ENCODE data around the gene INSIG2.

INSIG2 gene

DNA sequence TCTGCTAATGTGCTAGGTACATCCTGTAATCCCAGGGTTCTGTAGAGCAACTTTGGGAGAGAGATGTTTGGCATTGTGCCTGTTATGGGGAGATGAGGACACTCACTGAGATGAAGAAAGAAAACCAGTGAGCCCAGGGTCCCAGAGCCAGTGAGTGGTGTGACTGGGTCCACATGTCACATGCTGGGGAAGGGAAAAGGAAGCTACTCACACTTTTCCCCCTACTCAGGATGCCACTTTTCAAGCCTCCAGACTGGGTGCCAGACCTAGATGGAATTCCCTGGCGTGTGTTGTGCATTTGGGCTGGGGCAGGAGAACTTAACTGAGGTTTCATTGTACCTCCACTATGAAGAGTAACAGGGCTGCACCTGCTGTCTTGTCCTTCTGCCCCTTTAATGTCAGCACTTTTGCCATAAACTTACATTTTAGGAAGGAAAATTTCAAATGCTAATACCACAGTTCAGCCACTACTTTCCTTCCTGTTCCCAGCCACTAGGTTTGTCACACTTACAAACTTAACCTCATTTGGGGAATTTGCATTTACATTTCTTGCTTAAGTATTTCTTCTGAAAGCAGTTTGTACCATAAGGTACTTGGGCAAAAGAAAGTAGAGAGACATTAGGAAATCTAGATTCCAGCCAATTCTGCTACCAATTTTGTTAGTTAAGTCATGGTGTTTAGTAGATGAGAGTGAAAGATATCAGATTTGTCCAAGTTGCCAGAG, 10.2 kb downstream of the INSIG2 start:
- no peak for TF ChIP-seq TAF1 (IDR thresholded peaks at IDR 0.05; ENCODE audit: borderline replicate concordance, insufficient read depth, low read length)
- TF ChIP-seq, protein P1, sequence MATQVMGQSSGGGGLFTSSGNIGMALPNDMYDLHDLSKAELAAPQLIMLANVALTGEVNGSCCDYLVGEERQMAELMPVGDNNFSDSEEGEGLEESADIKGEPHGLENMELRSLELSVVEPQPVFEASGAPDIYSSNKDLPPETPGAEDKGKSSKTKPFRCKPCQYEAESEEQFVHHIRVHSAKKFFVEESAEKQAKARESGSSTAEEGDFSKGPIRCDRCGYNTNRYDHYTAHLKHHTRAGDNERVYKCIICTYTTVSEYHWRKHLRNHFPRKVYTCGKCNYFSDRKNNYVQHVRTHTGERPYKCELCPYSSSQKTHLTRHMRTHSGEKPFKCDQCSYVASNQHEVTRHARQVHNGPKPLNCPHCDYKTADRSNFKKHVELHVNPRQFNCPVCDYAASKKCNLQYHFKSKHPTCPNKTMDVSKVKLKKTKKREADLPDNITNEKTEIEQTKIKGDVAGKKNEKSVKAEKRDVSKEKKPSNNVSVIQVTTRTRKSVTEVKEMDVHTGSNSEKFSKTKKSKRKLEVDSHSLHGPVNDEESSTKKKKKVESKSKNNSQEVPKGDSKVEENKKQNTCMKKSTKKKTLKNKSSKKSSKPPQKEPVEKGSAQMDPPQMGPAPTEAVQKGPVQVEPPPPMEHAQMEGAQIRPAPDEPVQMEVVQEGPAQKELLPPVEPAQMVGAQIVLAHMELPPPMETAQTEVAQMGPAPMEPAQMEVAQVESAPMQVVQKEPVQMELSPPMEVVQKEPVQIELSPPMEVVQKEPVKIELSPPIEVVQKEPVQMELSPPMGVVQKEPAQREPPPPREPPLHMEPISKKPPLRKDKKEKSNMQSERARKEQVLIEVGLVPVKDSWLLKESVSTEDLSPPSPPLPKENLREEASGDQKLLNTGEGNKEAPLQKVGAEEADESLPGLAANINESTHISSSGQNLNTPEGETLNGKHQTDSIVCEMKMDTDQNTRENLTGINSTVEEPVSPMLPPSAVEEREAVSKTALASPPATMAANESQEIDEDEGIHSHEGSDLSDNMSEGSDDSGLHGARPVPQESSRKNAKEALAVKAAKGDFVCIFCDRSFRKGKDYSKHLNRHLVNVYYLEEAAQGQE (IDR thresholded peaks at IDR 0.05; ENCODE audit: insufficient read depth in 1 of 2, low read depth in 2 of 2, low read length in 2 of 2), result no peak
- TF ChIP-seq POLR2AphosphoS5 (IDR thresholded peaks at IDR 0.05; ENCODE audit: low read depth, low read length), result no peak
- no peak for TF ChIP-seq FOXP2 (optimal IDR thresholded peaks at IDR 0.05; ENCODE audit: borderline replicate concordance, extremely low read depth, extremely low read length, insufficient read depth)
- no peak for TF ChIP-seq SIN3A (IDR thresholded peaks at IDR 0.05; ENCODE audit: borderline replicate concordance, insufficient read depth, low read length)

DNA sequence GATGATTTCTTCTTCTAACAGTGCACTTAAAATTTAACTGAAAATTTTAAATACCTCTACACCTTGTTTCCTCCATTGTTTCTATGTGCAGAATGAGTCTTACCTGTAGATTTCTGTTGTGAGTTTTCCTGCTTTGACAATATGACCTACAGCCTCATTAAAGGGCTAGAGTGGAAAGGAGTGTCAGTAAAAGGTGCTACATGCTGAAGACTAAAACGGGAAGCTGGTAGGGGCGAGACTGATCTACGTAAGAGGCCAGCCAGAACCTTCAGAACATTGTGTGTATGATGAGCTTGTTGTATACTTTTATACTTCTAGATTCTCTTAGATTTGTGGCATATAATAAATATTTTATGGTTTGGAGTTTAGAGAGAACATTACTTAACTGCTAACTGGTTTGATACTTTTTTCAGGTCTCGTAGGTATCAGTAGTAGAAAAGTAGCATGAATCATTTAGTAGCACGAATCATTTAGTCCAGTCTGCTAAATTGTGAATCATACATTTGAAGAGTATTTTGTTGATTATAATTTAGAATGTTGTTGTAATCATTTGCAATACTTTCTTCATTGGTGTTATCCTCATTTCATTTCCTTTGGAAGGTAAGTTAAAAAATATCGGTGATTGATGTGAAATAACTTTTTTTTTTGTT, 14.3 kb downstream of the INSIG2 start:
- TF ChIP-seq SIN3A (IDR thresholded peaks at IDR 0.05; ENCODE audit: borderline replicate concordance, insufficient read depth, low read length), result no peak

DNA sequence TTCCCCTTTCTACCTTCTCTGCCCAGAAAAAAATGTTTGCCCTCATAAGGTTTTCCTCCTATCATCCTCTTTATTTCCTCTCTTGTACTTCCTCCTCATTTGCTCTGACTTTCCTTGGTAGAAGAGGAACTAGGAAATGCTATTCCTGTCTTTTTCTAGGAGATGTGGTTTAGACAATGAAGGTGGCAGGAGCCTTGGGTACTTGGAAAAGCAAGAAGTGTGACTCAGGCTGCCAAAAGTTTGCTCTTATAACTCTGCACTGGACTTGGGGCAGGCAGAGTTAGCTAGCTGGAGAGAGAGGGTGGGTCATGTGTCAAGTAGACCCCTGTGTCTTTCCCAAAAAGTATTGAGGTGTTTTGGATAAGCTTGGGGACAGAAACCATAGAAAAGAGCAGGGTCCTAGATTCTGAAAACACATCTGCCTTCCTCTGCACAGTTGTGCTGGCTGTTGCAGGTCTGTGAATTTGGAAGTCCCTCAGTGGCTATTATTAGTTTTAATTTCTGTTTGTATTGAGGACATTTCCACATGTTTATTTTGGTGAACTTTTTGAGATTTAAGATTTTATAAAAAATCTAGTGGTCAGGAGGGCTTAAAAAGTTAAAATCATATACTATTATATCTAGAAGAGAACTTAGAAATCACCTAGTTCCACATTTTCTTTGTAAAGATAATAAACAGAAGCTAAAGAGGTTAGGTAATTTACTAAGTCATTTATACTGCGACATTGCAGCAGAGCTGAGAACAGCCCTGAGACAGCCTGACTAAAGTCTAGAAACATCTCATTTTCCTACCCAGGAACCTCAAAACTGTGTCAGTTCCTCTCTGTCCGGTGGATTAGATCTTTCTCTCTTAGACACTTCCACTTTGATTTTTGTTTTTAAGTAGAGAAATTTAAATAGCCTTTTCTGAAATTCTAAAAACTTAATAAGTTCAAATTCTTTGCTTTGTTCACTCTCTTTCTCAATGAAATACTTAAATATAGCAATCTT, 16.0 kb downstream of the INSIG2 start:
- no peak for TF ChIP-seq FOXP2 (optimal IDR thresholded peaks at IDR 0.05; ENCODE audit: borderline replicate concordance, extremely low read depth, extremely low read length, insufficient read depth)
- no peak for TF ChIP-seq POLR2AphosphoS5 (IDR thresholded peaks at IDR 0.05; ENCODE audit: low read depth, low read length)
- TF ChIP-seq, protein P1 (IDR thresholded peaks at IDR 0.05; ENCODE audit: insufficient read depth in 1 of 2, low read depth in 2 of 2, low read length in 2 of 2), result no peak
- no peak for TF ChIP-seq TAF1 (IDR thresholded peaks at IDR 0.05; ENCODE audit: borderline replicate concordance, insufficient read depth, low read length)
- TF ChIP-seq SIN3A (IDR thresholded peaks at IDR 0.05; ENCODE audit: borderline replicate concordance, insufficient read depth, low read length), result no peak

DNA sequence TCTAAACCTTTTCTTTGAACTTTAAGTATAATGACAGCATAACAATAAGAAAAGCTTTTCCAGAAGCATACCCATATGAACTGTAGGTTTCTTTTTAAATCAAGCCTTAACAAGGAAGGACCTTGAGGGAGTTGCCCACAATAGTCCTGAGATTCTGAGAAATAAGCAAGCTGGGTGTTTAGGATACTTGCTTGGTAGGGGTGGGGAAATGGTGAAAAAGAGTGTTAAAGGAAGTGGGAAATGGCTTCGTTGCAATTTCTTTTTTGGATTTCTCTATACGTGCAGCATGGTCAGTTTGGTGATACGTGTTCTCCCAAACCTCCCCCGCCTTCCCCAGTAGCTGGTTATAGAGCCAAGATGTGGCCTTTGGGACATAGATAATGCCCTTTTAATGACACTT, 17.2 kb downstream of the INSIG2 start:
- TF ChIP-seq TAF1 (IDR thresholded peaks at IDR 0.05; ENCODE audit: borderline replicate concordance, insufficient read depth, low read length) (no peak), FOXP2 (optimal IDR thresholded peaks at IDR 0.05; ENCODE audit: borderline replicate concordance, extremely low read depth, extremely low read length, insufficient read depth) (no peak), POLR2AphosphoS5 (IDR thresholded peaks at IDR 0.05; ENCODE audit: low read depth, low read length) (no peak), SIN3A (IDR thresholded peaks at IDR 0.05; ENCODE audit: borderline replicate concordance, insufficient read depth, low read length) (no peak)
- TF ChIP-seq, protein P1 (IDR thresholded peaks at IDR 0.05; ENCODE audit: insufficient read depth in 1 of 2, low read depth in 2 of 2, low read length in 2 of 2), result no peak

DNA sequence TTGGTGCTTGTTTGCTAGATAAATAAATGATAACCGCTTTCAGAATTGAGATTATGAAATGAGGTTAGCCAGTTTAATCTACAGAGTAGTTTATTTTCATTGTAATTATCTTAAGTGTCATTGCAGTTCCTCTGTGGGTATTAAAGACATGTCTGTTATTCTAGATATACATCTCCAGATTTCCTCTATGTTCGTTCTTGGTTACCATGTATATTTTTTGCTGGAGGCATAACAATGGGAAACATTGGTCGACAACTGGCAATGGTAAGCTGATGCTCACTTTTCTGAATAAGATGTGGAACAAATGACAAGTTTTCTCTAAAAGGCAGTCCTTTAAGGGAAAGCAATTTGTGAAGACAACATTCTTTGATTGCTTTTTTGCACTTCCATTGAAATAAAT, 18.7 kb downstream of the INSIG2 start:
- TF ChIP-seq, protein P1 (IDR thresholded peaks at IDR 0.05; ENCODE audit: insufficient read depth in 1 of 2, low read depth in 2 of 2, low read length in 2 of 2), result no peak
- no peak for TF ChIP-seq FOXP2 (optimal IDR thresholded peaks at IDR 0.05; ENCODE audit: borderline replicate concordance, extremely low read depth, extremely low read length, insufficient read depth)
- no peak for TF ChIP-seq SIN3A (IDR thresholded peaks at IDR 0.05; ENCODE audit: borderline replicate concordance, insufficient read depth, low read length)
- TF ChIP-seq TAF1 (IDR thresholded peaks at IDR 0.05; ENCODE audit: borderline replicate concordance, insufficient read depth, low read length), result no peak
- TF ChIP-seq POLR2AphosphoS5 (IDR thresholded peaks at IDR 0.05; ENCODE audit: low read depth, low read length), result no peak

All from PFSK-1 (cell line).